ENCODE measurements around the gene RAB21. TPM values are rescaled to one million over a fixed set of nuclear protein-coding genes. Genes with fewer than 3 reads are reported as not detected.

Gene RAB21
- total and polyA plus RNA-seq, 2 of the 13 experiments (the other 11 are each of a cell fraction or from before 2014, with no cell fraction given), result 4.4 to 50.9 TPM

DNA sequence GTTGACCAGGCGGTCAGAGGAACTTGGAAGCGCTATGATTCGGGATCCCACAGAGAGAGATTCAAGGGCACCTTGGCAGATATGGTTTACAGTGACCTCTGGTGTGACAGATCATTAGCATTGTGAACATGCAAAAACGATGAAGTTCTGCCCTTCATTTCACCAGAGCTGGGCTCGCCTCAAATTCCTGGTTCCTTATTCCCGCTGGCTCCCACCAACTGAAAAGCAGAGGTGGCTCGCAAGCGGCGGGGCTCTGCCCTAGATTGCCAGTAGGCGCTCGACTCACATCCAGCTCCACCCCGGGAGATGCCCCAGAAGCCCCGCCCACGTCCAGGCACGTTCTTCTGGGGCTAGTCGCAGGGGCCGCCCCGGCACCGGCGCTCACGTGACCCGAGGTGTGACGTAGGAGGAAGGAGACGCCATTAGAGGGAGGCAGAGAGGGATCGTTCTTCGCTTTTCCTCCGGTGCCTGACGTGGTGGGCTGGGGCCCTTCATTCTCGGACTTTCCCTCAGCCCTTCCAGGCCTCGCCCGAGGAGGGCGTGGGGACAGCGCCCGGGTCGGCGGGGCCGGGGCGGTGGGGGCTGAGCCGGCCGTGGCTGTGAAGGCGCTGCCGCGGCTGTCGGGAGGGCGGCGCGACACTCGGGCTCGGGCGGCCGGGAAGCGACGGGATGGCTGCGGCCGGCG, at the start of gene RAB21 (continued):
- TF ChIP-seq ZNF660 (CRISPR knock-in tag; IDR thresholded peaks at IDR 0.05; ENCODE audit: borderline replicate concordance, low read depth), result no peak
- no peak for TF ChIP-seq HMG20B (CRISPR knock-in tag; conservative IDR thresholded peaks at IDR 0.05)
- TF ChIP-seq USF2 (IDR thresholded peaks at IDR 0.05; ENCODE audit: low read depth, low read length), result peak; percentile 93
- peak; percentile 96; the same call in 1 of the 2 replicates for TF ChIP-seq USF2 (CRISPR knock-in tag; IDR thresholded peaks at IDR 0.05; ENCODE audit: borderline replicate concordance)
- 0 out of 2 replicates have a peak, but pooled peaks have one; percentile 32 for TF ChIP-seq RARA (CRISPR knock-in tag; IDR thresholded peaks at IDR 0.05)
- peak; percentile 62; the same call in 1 of the 2 replicates for TF ChIP-seq TFDP1 (CRISPR knock-in tag; IDR thresholded peaks at IDR 0.05; ENCODE audit: borderline replicate concordance)

DNA sequence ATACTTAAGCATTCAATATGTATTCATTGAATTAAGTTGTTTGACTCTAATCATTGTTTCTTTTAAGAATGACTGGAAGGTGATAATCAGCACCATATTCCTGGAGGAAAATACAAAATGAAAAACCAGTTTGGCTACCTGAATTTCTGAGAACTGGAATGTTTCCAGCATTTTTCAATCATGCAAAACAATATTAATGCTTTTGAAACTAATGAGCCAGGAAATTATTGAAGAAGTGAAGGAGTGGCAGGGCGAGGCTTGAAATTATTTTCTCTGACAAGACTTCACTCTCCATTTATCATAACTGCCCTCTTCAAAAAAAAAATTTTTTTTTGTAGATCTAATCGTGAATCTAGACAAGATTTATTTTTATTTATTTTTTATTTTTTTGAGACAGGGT, 49.7 kb upstream of the RAB21 start:
- H3K4me1 ChIP-seq (ENCODE audit: insufficient read depth, low read length), result peaks cover 15% of the 10 kb centered on the region
- H3K27ac ChIP-seq (ENCODE audit: extremely low read length, insufficient read depth, low read length), result no peak overlapping the region
- BruUV-seq (replicated peaks), result no TSS peak
- H3K9me3 ChIP-seq (ENCODE audit: low read length), result no peaks in the 10 kb centered on the region
- DNase-seq (ENCODE audit: low spot score), result no peak
- ATAC-seq, result no peak
- H3K36me3 ChIP-seq (replicated peaks in 1 of 2; ENCODE audit: control insufficient read depth in 1 of 2, insufficient read depth in 2 of 2, low read length in 2 of 2), result peaks cover 2 to 5% of the 10 kb centered on the region in 2 experiments; a peak in 3 of 5 replicates
- no peak for FAIRE-seq
- no peak overlapping the region for H2AFZ ChIP-seq (ENCODE audit: low read length)
- in situ Hi-C loops (cut with HindIII; ENCODE audit: extremely low pct_ligation_motif_present, low pct_unique_long_range_greater_than_20kb), result no loop called here
- no peak overlapping the region for H3K4me2 ChIP-seq (ENCODE audit: low read depth, low read length)
- TF ChIP-seq, protein P1, sequence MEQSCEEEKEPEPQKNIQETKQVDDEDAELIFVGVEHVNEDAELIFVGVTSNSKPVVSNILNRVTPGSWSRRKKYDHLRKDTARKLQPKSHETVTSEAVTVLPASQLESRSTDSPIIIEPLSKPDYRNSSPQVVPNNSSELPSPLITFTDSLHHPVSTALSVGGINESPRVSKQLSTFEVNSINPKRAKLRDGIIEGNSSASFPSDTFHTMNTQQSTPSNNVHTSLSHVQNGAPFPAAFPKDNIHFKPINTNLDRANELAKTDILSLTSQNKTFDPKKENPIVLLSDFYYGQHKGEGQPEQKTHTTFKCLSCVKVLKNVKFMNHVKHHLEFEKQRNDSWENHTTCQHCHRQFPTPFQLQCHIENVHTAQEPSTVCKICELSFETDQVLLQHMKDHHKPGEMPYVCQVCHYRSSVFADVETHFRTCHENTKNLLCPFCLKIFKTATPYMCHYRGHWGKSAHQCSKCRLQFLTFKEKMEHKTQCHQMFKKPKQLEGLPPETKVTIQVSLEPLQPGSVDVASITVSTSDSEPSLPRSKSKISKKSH (CRISPR knock-in tag; IDR thresholded peaks at IDR 0.05; ENCODE audit: borderline replicate concordance), result no peak
- no peak for TF ChIP-seq TGIF2 (CRISPR knock-in tag; IDR thresholded peaks at IDR 0.05)
- TF ChIP-seq ZNF83 (CRISPR knock-in tag; IDR thresholded peaks at IDR 0.05; ENCODE audit: borderline replicate concordance), result no peak
- no peak for TF ChIP-seq ZNF607 (CRISPR knock-in tag; IDR thresholded peaks at IDR 0.05; ENCODE audit: borderline replicate concordance)
- no peak for TF ChIP-seq ZBTB44 (CRISPR knock-in tag; IDR thresholded peaks at IDR 0.05)
- no peak for TF ChIP-seq ZNF441 (CRISPR knock-in tag; IDR thresholded peaks at IDR 0.05; ENCODE audit: borderline replicate concordance)
- TF ChIP-seq CENPBD1 (CRISPR knock-in tag; IDR thresholded peaks at IDR 0.05; ENCODE audit: borderline replicate concordance, low read depth), result no peak
- no peak for TF ChIP-seq KDM5A (IDR thresholded peaks at IDR 0.05; ENCODE audit: borderline replicate concordance, low read length)
- no peak for TF ChIP-seq SRSF1 (optimal IDR thresholded peaks at IDR 0.05; ENCODE audit: low read depth, low read length)
- WGBS (ENCODE audit: low lambda C conversion rate), result 89% methylated on average over 2 of the region's 2 CpGs
- H3K79me2 ChIP-seq (ENCODE audit: insufficient read depth, low read length), result no peaks in the 10 kb centered on the region
- H3K4me3 ChIP-seq (replicated peaks in 1 of 3; ENCODE audit: insufficient read depth in 1 of 3, low read depth in 2 of 3, low read length in 3 of 3), result no peak overlapping the region
- no peak overlapping the region for H3K9ac ChIP-seq (ENCODE audit: insufficient read depth, low read depth, low read length)
- H4K20me1 ChIP-seq (ENCODE audit: insufficient read depth, low read length), result no peaks in the 10 kb centered on the region
- CTCF ChIA-PET (ENCODE audit: low intra/inter-chr PET ratio, low total read pairs), result no interaction called here
- intact Hi-C loops (cut with micrococcal nuclease; ENCODE audit: unreplicated experiment), result no loop called here
- POLR2A ChIA-PET, result no interaction called here
- H3K27me3 ChIP-seq (ENCODE audit: control insufficient read depth in 1 of 2, insufficient read depth in 2 of 2, low read length in 2 of 2), result no peaks in the 10 kb centered on the region

All from HepG2 (cell line).